SIG-M5 treated with dmso at 0.1 percent for 504 hours (cell line): ENCODE results near the gene FAM120AOS.

ENCODE experiments used
- DNase-seq: peaks from one replicate; lab custom pipeline; 2025; ENCODE audit not compliant: unreplicated experiment; lab: John Stamatoyannopoulos, UW

FAM120AOS gene

DNA sequence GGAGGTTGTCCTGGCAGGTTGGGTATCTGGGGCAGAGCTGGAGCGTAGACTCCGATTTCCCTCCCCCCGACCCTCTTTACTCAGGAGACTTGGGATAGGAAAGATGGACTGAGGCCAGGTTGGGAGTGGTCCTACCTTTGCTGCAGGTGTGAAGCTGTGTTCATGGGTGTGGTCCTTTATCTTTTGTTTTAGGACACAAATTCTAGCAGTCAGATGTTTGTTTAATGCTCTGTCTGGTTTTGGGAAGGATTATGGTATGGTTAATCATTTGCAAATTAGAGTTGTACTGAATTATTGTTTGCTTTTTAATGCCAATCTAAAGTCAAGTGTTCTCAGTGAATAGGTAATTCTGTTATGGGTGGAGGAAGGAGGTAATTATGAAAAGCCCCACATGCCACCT lies 14.1 kb upstream of the FAM120AOS start:
- DNase-seq: no peak

DNA sequence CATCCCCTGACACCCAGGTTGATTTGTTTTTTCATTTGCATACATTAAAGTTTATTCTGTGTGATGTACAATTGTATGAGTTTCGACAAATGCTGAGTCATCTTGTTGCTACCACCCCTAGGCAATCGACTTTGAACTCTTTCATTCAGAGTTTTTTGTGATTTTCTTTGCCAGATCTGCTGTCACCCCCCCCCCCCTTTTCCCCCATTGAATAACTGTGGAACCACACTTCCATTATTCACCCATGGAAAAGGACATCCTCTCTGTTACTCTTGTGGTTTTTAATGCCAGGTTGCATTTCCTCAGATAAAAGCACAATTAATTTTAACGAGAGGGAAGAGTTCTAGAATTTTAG lies 13.7 kb upstream of the FAM120AOS start:
- DNase-seq: no peak

DNA sequence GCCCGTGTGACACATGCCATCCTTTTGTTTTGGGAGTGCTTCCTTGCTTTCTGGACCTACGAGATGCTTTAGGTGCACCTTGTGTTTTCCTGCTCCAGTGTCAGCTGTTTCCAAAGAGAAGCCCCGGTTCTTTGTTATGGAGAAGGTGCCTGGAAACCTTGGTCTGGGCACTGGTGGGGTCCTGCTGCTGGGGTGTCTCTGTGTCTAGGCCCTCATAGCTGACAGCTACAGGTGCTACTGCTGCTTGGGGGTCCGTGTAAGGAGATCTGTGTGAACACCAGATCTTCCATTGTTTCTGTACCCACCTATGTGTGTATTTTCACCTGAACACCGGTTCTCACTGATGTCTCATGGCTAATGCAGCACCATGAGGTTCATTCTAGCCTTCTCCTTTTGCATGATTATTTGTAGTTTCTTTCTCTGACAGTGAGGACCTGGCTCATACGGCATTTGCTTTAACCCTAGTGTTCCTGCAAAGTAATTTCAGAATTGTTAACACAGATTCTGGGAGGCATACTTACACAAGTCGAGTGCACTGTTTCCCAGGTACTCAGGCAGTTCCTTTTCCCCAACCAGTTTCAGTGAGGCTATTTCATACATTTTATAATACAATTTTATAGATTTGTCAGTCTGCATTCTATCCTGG lies 13.2 kb upstream of the FAM120AOS start:
- DNase-seq: no peak

DNA sequence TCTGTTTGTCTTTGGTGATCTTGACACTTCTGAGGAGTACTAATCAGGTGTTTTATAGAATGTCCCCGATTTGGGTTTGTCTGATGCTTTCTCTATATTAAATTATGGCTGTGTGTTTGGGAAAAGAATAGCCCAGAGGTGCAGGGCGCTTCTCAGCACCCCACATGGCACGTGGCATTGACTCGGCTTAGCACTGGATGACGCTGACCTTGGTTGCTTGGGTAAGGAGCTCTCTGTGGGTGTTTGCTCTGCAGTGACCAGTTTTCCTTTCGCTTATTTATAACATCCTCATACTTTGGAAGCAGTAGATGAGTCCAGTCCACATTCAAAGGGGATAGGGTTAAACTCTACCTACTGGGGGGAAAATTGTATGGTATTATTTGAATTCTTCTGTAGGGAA lies 12.5 kb upstream of the FAM120AOS start:
- no peak for DNase-seq

DNA sequence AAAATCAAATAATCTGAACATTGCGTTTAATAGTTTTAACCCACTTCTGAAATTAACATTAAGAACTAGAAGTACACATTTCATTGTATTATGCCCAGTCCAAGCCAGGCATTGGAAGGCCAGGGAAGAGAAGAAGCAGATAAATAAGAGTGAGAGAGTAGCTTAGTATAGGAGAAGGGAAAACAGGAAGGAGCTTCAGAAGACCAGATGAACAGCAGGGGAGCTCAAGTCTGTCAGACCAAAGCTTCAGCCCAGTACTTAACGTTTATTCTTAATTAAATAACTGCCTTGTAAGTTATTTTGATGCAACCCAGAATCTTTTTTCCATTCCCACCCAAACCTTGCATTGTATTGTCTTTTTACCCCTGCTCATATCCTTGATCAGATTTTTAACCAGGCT lies 11.5 kb upstream of the FAM120AOS start:
- peak; percentile 45 for DNase-seq

DNA sequence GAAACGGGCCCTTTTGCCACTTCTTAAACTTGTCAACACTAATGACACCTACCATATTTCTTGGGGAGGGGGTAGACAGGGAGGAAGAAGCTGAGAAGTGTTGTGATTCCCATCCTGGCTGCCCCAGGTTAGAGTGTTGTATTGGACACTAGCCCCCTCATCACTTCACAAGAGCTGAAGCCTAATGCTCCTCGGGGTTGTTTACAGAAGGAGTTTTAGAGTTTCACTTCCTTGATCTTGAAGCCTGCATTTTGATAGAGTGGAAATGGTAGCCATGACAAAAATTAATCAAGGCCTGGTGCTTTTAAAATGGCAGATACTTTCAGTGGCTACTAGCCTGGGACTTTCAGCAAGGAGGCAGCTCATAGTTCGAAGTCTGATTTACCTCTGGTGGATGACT lies 11.0 kb upstream of the FAM120AOS start:
- peak; percentile 65 for DNase-seq

DNA sequence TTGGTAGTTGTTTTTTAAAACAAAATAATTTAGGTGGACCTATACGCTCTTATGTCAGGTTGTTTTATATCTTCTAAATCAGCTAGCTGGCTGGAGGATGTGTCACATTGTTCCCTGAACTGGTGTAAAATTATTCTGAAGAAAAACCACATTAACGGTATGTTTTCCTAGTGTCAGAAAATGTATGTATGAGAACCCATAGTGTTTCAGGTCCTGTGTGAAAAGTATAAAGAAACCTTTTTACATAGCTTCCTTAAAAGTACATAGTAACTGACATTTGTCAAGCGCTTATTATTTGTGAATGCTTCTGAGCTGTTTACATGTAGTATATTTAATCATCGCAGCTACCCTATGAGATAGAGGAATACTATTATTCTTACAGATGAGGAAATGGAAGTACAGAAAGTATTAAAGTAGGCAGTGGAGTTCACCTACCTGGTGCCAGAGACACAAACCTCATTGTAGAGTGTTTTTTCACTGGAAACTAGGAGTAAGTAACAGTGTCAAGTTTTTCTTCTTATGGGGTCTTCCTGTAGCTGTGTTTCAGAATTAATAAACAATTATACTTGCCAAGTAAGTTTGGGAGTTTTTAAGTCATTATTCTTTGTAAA lies 10.4 kb upstream of the FAM120AOS start:
- no peak for DNase-seq

DNA sequence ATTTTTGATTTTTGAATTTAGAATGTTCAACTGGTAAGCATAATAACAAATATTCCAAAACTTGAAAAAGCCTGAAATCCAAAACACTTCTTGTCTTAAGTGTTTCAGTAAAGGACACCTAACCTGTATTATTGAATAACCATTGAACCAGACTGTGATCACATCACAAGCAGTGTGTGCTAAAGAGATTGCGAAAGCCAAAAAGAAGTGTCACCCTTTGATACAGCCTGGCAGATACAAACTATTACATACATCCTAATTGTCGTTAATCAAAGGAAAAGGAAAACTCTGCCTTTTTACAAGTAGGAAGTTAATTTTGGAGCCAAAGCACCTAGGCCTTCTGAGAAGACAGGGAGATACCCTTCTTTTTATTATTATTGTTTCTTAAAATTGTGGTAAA lies 8.4 kb upstream of the FAM120AOS start:
- peak; percentile 9 for DNase-seq

DNA sequence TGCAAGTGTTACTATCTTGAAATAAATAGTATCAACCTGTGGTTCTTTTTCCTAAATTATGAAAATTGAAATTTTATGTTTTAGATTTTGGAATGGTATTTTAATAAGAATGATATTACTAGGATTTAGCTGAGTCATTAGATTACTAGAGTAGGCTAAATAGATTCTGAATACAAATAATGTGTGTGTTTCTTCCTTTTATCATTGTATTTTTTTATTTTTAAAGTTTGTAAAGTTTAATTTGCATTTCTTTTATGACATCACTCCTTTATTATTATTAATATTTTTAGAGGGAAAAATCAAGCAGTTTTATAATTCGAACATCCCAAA lies 8.0 kb upstream of the FAM120AOS start:
- no peak for DNase-seq

DNA sequence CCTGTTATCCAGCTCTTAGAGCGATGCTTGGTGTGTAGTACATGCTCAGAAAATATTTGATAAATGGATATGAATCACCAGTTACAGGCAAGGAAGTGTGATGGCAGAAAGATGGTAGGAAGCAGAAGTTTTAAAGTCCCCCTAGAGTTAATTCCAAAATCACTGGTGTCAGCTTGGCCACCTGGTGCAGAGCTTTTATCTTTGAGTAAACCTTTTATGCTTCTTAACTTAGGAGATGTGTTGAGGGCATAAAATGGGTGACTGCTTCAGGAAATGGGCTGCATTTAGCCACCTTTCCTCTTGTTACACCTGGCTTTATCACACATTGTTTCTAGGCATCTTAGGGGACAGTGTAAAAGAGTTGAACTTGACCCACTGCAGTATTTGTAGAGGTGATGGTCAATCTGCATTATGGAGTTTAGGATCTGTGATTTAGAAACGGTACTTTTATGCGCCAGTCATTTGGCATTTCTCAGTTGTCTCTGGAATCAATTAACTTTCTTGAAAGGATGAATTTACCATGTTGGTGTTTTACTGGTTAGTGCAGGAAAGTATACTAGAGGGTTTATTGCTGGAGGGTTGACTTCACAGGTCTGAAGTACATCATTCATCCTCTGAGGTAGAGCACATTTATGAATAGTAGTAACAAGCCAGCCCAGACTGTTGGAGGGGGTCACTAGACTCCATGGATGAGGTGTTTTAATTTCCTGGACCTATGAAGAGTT lies 7.5 kb upstream of the FAM120AOS start:
- no peak for DNase-seq

DNA sequence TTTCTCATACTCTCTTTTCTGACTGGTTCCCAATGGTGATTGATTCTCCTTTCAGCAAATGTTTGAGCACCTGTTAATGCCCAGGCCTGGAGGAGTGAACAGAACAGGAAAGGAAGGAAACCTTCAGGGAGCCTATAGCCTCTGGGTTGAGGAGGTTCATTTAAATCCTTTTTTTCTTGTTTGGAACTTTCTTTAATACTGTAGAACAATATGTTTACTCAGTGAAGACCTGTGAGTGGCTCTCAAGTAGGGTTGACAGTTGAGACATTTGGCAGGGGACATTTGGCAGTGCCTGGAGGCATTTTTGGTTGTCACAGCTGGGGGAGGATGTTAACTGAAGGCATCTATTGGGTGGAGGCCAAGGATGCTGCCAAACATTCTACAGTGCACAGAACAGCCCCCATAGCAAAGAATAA lies 6.1 kb upstream of the FAM120AOS start:
- no peak for DNase-seq

DNA sequence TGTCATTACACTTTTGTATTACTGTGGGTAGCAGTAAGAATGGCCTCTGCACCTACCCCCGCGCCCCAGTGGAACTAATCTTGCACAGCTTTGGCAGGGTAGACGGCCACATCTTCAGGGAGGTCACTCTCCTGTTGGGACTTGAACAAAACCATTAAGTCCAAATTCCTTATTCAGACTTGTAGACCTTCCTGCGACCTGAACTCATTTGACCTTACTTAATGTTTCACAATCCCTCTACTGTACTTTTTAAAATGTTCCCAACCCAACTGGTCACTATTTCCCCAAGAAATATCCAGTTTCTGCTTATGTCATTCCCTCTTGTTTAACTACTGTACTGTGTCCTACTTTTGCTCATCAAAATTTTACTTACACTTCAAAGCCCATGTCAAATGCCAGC lies 5.3 kb upstream of the FAM120AOS start:
- no peak for DNase-seq

DNA sequence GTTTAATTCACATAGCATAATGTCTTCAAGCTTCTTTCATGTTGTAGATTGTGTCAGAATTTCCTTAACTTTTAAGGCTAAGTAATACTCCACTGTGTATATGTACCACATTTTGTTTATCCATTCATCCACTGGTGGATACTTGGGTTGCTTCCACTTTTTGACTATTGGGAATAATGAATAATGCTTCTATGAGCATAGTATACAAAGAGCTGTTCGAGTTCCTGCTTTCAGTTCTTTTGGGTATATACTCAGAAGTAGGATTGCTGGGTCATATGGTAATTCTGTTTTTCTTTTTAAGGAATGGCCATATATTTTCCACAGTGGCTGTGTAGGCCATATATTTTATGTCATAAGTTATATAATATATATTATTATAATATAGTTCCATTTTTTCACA lies 3.6 kb upstream of the FAM120AOS start:
- DNase-seq: no peak

DNA sequence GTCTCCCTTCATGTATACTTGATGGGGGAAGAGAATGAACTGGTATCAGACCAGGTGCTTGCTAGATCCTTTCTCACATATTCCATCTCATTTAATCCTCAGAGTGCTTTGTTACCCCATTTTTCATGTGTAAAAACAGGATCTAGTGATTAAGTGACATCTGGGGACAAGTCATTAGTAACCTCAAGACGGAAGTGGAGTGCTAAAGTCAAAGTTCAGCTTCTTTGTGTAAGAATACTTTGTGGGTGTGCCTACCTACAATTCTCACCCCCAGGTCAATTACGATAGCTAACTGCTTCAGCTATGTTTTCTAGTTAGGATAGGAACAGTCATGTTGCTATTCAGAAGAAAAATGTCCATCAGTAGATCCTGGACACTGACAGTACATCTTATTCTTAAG lies 3.1 kb upstream of the FAM120AOS start:
- peak; percentile 32 for DNase-seq

DNA sequence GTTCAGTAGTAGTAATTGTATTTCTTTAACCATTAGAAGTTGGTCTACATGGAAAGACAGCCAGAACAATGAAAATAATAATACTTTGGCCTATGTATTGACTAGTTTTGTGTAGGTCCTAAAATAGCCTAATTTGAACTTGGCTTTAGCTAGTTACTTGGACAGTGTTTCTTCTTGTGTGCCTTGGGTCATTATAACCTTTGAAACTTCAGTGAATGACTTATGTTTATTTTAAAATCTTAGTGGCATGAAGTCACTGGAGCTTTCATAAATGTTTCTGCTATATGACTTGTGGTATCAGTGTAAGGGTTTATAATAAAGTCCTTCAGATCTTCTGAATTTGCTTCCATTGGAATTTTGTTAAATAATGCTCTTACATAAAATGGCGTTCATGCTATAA lies 2.6 kb upstream of the FAM120AOS start:
- DNase-seq: no peak

DNA sequence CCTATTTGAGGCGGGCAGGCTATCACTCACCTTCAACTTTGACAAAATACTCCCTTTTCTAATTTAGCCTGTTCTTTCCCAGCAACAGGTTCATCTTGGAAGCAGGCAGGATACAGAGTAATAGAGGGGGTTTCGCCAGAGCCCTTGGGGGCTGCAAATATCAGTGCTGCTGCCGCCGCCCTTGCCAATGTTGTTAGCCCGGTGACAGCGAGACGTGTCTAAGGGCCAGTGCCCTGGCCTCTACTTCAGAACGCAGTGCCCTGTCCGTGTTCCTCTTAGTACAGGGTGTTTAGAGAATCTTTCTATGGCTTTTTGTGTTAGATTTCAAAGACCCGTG lies 703 bp downstream of the FAM120AOS start:
- DNase-seq: no peak

DNA sequence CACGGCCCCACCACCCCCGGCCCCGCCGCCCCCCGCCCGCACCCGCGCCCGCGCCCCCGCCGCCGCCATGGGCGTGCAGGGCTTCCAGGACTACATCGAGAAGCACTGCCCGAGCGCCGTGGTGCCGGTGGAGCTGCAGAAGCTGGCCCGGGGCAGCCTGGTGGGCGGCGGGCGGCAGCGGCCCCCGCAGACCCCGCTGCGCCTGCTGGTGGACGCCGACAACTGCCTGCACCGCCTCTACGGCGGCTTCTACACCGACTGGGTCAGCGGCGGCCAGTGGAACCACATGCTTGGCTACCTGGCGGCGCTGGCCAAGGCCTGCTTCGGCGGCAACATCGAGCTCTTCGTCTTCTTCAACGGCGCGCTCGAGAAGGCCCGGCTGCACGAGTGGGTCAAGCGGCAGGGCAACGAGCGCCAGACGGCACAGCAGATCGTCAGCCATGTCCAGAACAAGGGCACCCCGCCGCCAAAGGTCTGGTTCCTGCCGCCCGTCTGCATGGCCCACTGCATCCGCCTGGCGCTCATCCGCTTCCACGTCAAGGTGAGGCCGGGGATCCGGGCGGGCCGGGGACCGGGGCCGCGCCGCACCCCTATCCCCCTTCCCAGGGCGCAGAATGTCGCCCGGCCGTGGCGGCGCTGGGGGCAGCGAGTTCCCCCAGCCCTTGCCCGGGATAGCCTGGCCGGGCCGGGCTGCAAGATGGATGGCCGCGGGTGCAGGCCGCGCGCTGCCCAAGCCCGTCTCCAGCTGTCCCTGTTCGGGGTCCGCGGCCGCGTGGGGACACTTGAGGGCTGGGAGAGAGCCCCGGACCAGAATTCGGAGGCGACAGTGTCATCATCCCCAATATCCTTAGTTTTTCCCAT lies 1.3 kb downstream of the FAM120AOS start:
- peak; percentile 14 for DNase-seq

DNA sequence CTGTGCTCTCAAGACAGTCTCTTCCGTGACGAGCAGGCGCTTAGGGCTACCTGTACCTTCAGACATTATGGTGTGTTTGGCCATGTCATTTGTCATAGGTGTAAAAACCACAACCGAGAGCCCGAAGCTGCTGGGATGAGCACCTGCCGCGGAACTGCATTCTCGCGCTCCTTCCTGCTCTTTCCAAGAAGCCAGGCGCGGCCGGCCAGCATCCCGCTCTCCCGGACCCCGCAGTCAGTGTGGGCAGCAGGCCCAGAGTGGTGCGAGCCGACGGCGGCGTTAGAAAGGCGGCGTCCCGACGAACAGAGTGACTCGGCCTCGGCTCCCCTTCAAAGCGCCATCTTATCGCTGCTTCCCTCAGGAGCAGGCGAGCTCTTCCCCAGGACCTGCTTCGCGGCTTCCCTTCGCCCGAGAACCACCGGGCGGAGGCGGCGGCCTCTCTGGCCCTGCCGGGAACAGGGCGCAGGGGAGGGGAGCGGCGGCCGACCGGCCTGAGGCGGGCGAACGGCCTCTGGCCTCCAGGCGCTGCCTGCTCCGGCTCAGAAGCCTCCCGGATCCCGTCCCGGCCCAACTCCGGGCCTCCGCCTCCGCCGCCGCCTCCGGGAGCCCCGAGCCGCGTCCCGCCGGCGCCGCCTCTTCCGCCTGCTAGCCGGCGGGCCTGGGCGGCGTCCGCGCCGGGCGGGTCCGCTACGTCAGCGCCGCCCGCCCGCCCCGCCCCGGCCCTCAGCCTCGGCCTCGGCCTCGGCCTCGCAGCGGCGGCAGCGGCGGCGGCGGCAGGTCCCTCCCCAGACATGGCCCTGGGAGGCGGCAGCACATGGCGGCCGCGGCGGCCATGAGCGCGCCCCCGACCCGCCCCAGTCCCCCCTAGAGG lies 2.2 kb downstream of the FAM120AOS start, which contains the start of gene FAM120A:
TSS of gene FAM120A (plus strand) at position 741 of the 871 bp plus-strand sequence. CDS start 231 bp downstream, outside the sequence.
- DNase-seq: peak; percentile 73

DNA sequence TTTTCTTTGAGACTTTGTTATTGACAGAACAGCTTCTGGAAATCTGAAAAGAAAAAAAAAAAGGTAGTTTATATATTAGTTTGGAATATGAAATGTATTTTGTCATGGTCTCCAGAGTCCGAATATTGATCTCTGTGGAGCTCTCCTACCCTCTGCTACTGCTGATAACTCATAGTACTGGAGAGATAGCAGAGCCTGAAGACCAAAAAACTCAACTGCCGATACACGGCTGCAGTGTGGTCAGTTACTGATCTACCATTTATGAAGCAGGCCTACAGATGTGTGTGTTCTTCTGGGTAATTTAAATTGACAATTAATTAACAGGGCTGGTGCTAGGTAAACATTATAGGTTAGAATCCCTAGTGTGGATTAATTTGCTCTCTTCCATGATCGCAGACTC lies 5.7 kb downstream of the FAM120AOS start:
- no peak for DNase-seq

DNA sequence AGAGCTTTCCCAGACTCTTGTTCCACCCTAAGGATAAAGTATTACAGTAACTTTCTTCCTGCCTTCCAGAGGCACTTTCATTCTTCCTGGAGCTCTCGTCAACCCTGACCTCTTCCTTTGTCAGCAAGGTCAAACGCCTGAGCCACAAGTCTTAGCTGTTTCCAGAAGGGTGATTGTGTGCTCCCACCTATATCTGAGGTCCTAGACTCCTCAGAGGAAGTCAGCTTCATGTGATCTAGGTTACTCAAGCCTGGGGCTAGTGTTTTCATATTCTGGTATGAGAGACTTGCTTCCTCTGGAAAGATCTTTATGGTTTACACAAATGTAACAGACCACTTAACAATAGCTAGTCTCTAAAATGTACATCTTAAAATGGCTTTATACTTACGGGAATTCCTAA lies 7.3 kb downstream of the FAM120AOS start:
- DNase-seq: no peak
